IMR-90 (cell line): ENCODE results near the gene ATG14. TPM values are rescaled to one million over a fixed set of nuclear protein-coding genes. Genes with fewer than 3 reads are reported as not detected.

Experiments
- ATAC-seq: fragments of 200-7000 bp; cut with Tn5 transposase; 2 replicates; pipeline ENCODE4 v1.9.1; 2020; ENCODE audit warnings: low read depth, mild to moderate bottlenecking, moderate library complexity
- BruUV-seq: library from RNA; stranded (reverse); fragments of 400-500 nt; replicated peaks from 2 replicates; lab custom pipeline; 2021; lab: Mats Ljungman, UMichigan
- CTCF ChIA-PET: fragments of 300-600 bp; formaldehyde crosslinking; extraction: SDS; loops from one replicate; lab custom pipeline; 2021; ENCODE audit warnings: antibody characterized with exemption; lab: Yijun Ruan, JAX
- POLR2A ChIA-PET: fragments of 300-600 bp; sonication (Branson Sonifier 250); formaldehyde crosslinking; loops from one replicate; lab custom pipeline; 2022; ENCODE audit warnings: antibody characterized with exemption; ENCODE audit not compliant: unreplicated experiment; lab: Charles Lee
- DNase-seq: peaks from one replicate; pipeline ENCODE4 v3.0.0; 2013
- H2AFZ ChIP-seq: replicated peaks from 2 replicates; pipeline ENCODE3; 2013; ENCODE audit warnings: low read length, mild to moderate bottlenecking; ENCODE audit not compliant: poor library complexity
- H2AK5ac ChIP-seq: 2 replicates; pipeline ENCODE4 v1.6.1; 2013; ENCODE audit warnings: low read depth, low read length, inconsistent platforms
- H2AK9ac ChIP-seq: replicated peaks from 2 replicates; pipeline ENCODE3; 2013; ENCODE audit warnings: mild to moderate bottlenecking, low read depth, low read length, moderate library complexity; ENCODE audit not compliant: poor library complexity
- H2BK120ac ChIP-seq: 2 replicates; pipeline ENCODE4 v1.6.1; 2013; ENCODE audit warnings: low read depth, low read length, inconsistent platforms
- H2BK15ac ChIP-seq: 3 replicates; pipeline ENCODE4 v1.6.1; 2013; ENCODE audit warnings: low read depth, low read length, inconsistent platforms
- H2BK20ac ChIP-seq: 2 replicates; pipeline ENCODE4 v1.6.1; 2013; ENCODE audit warnings: low read depth, mild to moderate bottlenecking, inconsistent platforms, low read length, moderate library complexity
- H2BK5ac ChIP-seq: 2 replicates; pipeline ENCODE4 v1.6.1; 2013; ENCODE audit warnings: mild to moderate bottlenecking, low read depth, low read length, inconsistent platforms; ENCODE audit not compliant: poor library complexity, severe bottlenecking
- H3K14ac ChIP-seq: replicated peaks from 2 replicates; pipeline ENCODE4 v1.6.1; 2013; ENCODE audit warnings: low read depth, low read length, inconsistent platforms
- H3K18ac ChIP-seq: 2 replicates; pipeline ENCODE4 v1.6.1; 2013; ENCODE audit warnings: low read depth, low read length, control low read depth
- H3K23ac ChIP-seq: 2 replicates; pipeline ENCODE4 v1.6.1; 2013; ENCODE audit warnings: low read depth, low read length, inconsistent platforms
- H3K27ac ChIP-seq: 2 replicates; pipeline ENCODE4 v1.5.1; 2013; ENCODE audit warnings: mild to moderate bottlenecking, control low read depth, low read length; ENCODE audit not compliant: insufficient read depth
- H3K27me3 ChIP-seq: 2 replicates; pipeline ENCODE4 v1.6.1; 2013; ENCODE audit warnings: low read length; ENCODE audit not compliant: control insufficient read depth, insufficient read depth
- H3K36me3 ChIP-seq: 2 replicates; pipeline ENCODE4 v1.6.1; 2013; ENCODE audit warnings: low read length, mixed read lengths; ENCODE audit not compliant: control insufficient read depth, insufficient read depth
- H3K4ac ChIP-seq: 2 replicates; pipeline ENCODE4 v1.6.1; 2013; ENCODE audit warnings: low read depth, low read length, inconsistent platforms
- H3K4me1 ChIP-seq: 2 replicates; pipeline ENCODE4 v1.6.1; 2013; ENCODE audit warnings: low read length, mixed read lengths; ENCODE audit not compliant: control insufficient read depth, insufficient read depth
- H3K4me2 ChIP-seq: 2 replicates; pipeline ENCODE4 v1.6.1; 2013; ENCODE audit warnings: low read depth, mild to moderate bottlenecking, control low read depth, low read length, moderate library complexity
- H3K4me3 ChIP-seq: 2 replicates; pipeline ENCODE4 v1.5.1; 2013; ENCODE audit warnings: low read depth, mild to moderate bottlenecking, control low read depth, low read length, moderate library complexity; ENCODE audit not compliant: insufficient read depth
- H3K56ac ChIP-seq: 2 replicates; pipeline ENCODE4 v1.6.1; 2013; ENCODE audit warnings: low read length, inconsistent platforms; ENCODE audit not compliant: insufficient read depth; ENCODE audit errors: extremely low read depth
- H3K79me1 ChIP-seq, 2 experiments: 2 replicates each; pipeline ENCODE4 v1.6.1; 2013; ENCODE audit warnings: low read length in 2 of 2, inconsistent platforms in 1 of 2, low read depth in 1 of 2
- H3K9ac ChIP-seq: 2 replicates; pipeline ENCODE4 v1.6.1; 2013; ENCODE audit warnings: low read depth, low read length, control low read depth
- H3K9me1 ChIP-seq: 2 replicates; pipeline ENCODE4 v1.6.1; 2013; ENCODE audit warnings: low read length, inconsistent platforms; ENCODE audit not compliant: insufficient read depth
- H3K9me3 ChIP-seq: 2 replicates; pipeline ENCODE4 v1.6.1; 2013; ENCODE audit warnings: low read length; ENCODE audit not compliant: control insufficient read depth, insufficient read depth
- H4K20me1 ChIP-seq: 2 replicates; pipeline ENCODE4 v1.6.1; 2013; ENCODE audit warnings: low read length, inconsistent platforms; ENCODE audit not compliant: insufficient read depth
- H4K5ac ChIP-seq: 2 replicates; pipeline ENCODE4 v1.6.1; 2013; ENCODE audit warnings: mild to moderate bottlenecking, low read depth, low read length, control low read depth
- H4K8ac ChIP-seq, 2 experiments: 2 replicates each; pipeline ENCODE4 v1.6.1; 2013; ENCODE audit warnings: low read depth in 2 of 2, low read length in 2 of 2, control low read depth in 1 of 2, inconsistent platforms in 1 of 2
- H4K91ac ChIP-seq: 2 replicates; pipeline ENCODE4 v1.6.1; 2013; ENCODE audit warnings: low read depth, low read length, inconsistent platforms; ENCODE audit not compliant: insufficient read depth
- BHLHE40 ChIP-seq: fragments of 150-350 bp; IDR thresholded peaks from 2 replicates; pipeline ENCODE4 v1.6.1; 2016; ENCODE audit warnings: mild to moderate bottlenecking, low read depth, low read length
- CHD1 ChIP-seq: IDR thresholded peaks from 2 replicates; pipeline ENCODE4 v1.6.1; 2012; ENCODE audit warnings: low read depth, low read length, improper control_type of control experiment
- CTCF ChIP-seq: conservative IDR thresholded peaks from 2 replicates; pipeline ENCODE4 v1.5.1; 2012; ENCODE audit warnings: mild to moderate bottlenecking, low read depth, low read length, improper control_type of control experiment
- MAZ ChIP-seq: IDR thresholded peaks from 2 replicates; pipeline ENCODE4 v1.6.1; 2012; ENCODE audit warnings: low read depth, mild to moderate bottlenecking, low read length, improper control_type of control experiment, moderate library complexity, borderline replicate concordance
- MXI1 ChIP-seq: IDR thresholded peaks from 2 replicates; pipeline ENCODE4 v1.6.1; 2012; ENCODE audit warnings: low read depth, mild to moderate bottlenecking, low read length, moderate library complexity, borderline replicate concordance
- NFE2L2 ChIP-seq: fragments of 150-350 bp; IDR thresholded peaks from 2 replicates; pipeline ENCODE4 v1.6.1; 2016; ENCODE audit warnings: low read depth, mild to moderate bottlenecking, low read length
- POLR2A ChIP-seq: IDR thresholded peaks from 2 replicates; pipeline ENCODE4 v1.6.1; 2012; ENCODE audit warnings: mild to moderate bottlenecking, low read depth, low read length
- RAD21 ChIP-seq: IDR thresholded peaks from 2 replicates; pipeline ENCODE4 v1.6.1; 2012; ENCODE audit warnings: low read length, improper control_type of control experiment
- SMC3 ChIP-seq: fragments of 150-350 bp; IDR thresholded peaks from 2 replicates; pipeline ENCODE4 v1.6.1; 2016; ENCODE audit warnings: low read depth, mild to moderate bottlenecking, antibody characterized with exemption, low read length, moderate library complexity
- USF2 ChIP-seq: fragments of 150-350 bp; IDR thresholded peaks from 2 replicates; pipeline ENCODE4 v1.6.1; 2017; ENCODE audit warnings: mild to moderate bottlenecking, antibody characterized with exemption, low read length, low read depth
- WGBS, 2 experiments: methylation state at CpG; one replicate each; pipeline versions ENCODE4 v1.1.5 to v1.1.7; 2013; ENCODE audit warnings: missing lambda C conversion rate in 2 of 2; ENCODE audit not compliant: insufficient read length in 1 of 2; ENCODE audit errors: extremely low coverage in 2 of 2; 5-methylcytosine and 5-hydroxymethylcytosine counted together
- dilution Hi-C: fragments of 300-500 bp; cut with HindIII; formaldehyde crosslinking; loops from one replicate; pipeline ENCODE4 v1.14.3; 2018; ENCODE audit warnings: low sequenced_read_pairs; ENCODE audit not compliant: unreplicated experiment
- in situ Hi-C: fragments of 300-500 bp; cut with MboI; formaldehyde crosslinking; loops from 3 replicates; pipeline ENCODE4 v1.14.3; 2019; ENCODE audit warnings: low sequenced_read_pairs, inconsistent platforms, mixed read lengths
- intact Hi-C: fragments of 100-400 bp; cut with micrococcal nuclease; formaldehyde crosslinking; loops from 2 replicates; pipeline ENCODE4 v1.10.0; 2022
- polyA plus RNA-seq, 3 experiments: library from polyadenylated mRNA; depleted of rRNA; stranded (reverse); fragments of >200 nt; gene quantifications; 2 replicates each; pipeline ENCODE4 v1.2.3, GENCODE V29; 2012; ENCODE audit warnings: low replicate concordance in 1 of 3
- total RNA-seq: library from RNA; depleted of rRNA; stranded (reverse); fragments of >200 nt; gene quantifications from 2 replicates; pipeline ENCODE4 v1.2.3, GENCODE V29; 2012

ATG14 gene
- total and polyA plus RNA-seq, 2 of the 4 experiments (the other 2 are of a cell fraction), result 5.0 to 12.4 TPM

GRCh38 chr14:55341781-55342180 is 69.8 kb downstream of the ATG14 start:
- peaks cover 17% of the 10 kb centered on the region for H3K9me1 ChIP-seq
- H3K23ac ChIP-seq, result no peak overlapping the region
- in situ Hi-C loops, result no loop called here
- peaks cover 42 to 62% of the 10 kb centered on the region in 2 experiments for H3K79me1 ChIP-seq
- H4K8ac ChIP-seq, result no peak overlapping the region
- no peak overlapping the region for H2AK5ac ChIP-seq
- no peak overlapping the region for H4K91ac ChIP-seq
- H4K20me1 ChIP-seq, result peaks cover 44% of the 10 kb centered on the region
- ChIA-PET CTCF (no interaction called here), POLR2A (no interaction called here)
- H2AFZ ChIP-seq, result no peak overlapping the region
- H3K14ac ChIP-seq, result no peak overlapping the region
- H3K4me2 ChIP-seq, result no peak overlapping the region
- H2BK15ac ChIP-seq, result no peak overlapping the region
- BruUV-seq, result no TSS peak
- H2BK20ac ChIP-seq, result no peak overlapping the region
- H3K4me1 ChIP-seq, result peaks cover 6% of the 10 kb centered on the region
- no peak overlapping the region for H3K4ac ChIP-seq
- WGBS, 2 experiments, result no CpG with 5 or more reads among the region's 2 CpGs
- no peak overlapping the region for H3K18ac ChIP-seq
- no peak overlapping the region for H3K4me3 ChIP-seq
- no peak overlapping the region for H2BK5ac ChIP-seq
- no peak overlapping the region for H2AK9ac ChIP-seq
- H3K27ac ChIP-seq, result no peak overlapping the region
- no peak overlapping the region for H3K56ac ChIP-seq
- intact Hi-C loops, result no loop called here
- TF ChIP-seq RAD21 (no peak), POLR2A (no peak), USF2 (no peak), SMC3 (no peak), MAZ (no peak), CHD1 (no peak), NFE2L2 (no peak), MXI1 (no peak), CTCF (no peak), BHLHE40 (no peak)
- dilution Hi-C loops, result no loop called here
- DNase-seq (no peak), ATAC-seq (no peak)
- H4K5ac ChIP-seq, result no peak overlapping the region
- H3K36me3 ChIP-seq, result no peaks in the 10 kb centered on the region; the same call in 1 of the 2 replicates
- H3K27me3 ChIP-seq, result no peaks in the 10 kb centered on the region
- H2BK120ac ChIP-seq, result no peak overlapping the region
- no peaks in the 10 kb centered on the region for H3K9me3 ChIP-seq
- no peak overlapping the region for H3K9ac ChIP-seq
